Activated T-helper 2 cell treated with anti-CD3 and anti-CD28 coated beads, Interferon-gamma antibody, Interleukin-2, Interleukin-4, amounts not matched to agents 10 μg/mL and 5 μg/mL and 100 μg/mL, durations not matched to agents 14 hours and 24 hours and 36 hours (primary cell): ENCODE data around the gene MED15. TPM values are rescaled to one million over a fixed set of nuclear protein-coding genes. Genes with fewer than 3 reads are reported as not detected.
"Not testable (repeated sequence)": the region's sequence is repeated elsewhere in the genome, so short reads cannot be mapped to it uniquely, and the experiment has no call there.

Experiments used
- DNase-seq: peaks from one replicate; pipeline ENCODE4 v3.0.0; 2021; ENCODE audit warnings: low spot score
- H3K27ac Mint-ChIP-seq: one replicate; pipeline ENCODE4 v1.8.0; 2021; ENCODE audit warnings: mixed read lengths
- H3K27me3 Mint-ChIP-seq: one replicate; pipeline ENCODE4 v1.8.0; 2021; ENCODE audit warnings: low read depth, mixed read lengths
- H3K36me3 Mint-ChIP-seq: one replicate; pipeline ENCODE4 v1.8.0; 2021; ENCODE audit warnings: low read depth, mixed read lengths
- H3K4me1 Mint-ChIP-seq: one replicate; pipeline ENCODE4 v1.8.0; 2021; ENCODE audit warnings: low read depth, mixed read lengths
- H3K4me3 Mint-ChIP-seq: one replicate; pipeline ENCODE4 v1.8.0; 2021; ENCODE audit warnings: low read depth, mild to moderate bottlenecking, moderate library complexity, mixed read lengths
- H3K9me3 Mint-ChIP-seq: one replicate; pipeline ENCODE4 v1.8.0; 2021; ENCODE audit warnings: mixed read lengths
- intact Hi-C: fragments of 100-400 bp; cut with micrococcal nuclease; formaldehyde crosslinking; loops from one replicate; pipeline ENCODE4 v1.15.1; 2023
- total RNA-seq: library from RNA; stranded (reverse); gene quantifications from 2 replicates; pipeline ENCODE4 v1.2.3, GENCODE V29; 2022

MED15 gene
- total RNA-seq, 1 donor from 2014 or later, result 123 TPM

- Mint-ChIP-seq H3K4me3 (no peak overlapping the region), H3K9me3 (no peaks in the 10 kb centered on the region), H3K4me1 (peaks cover 37% of the 10 kb centered on the region), H3K27ac (peak overlapping the region; percentile 45), H3K36me3 (peaks cover 49% of the 10 kb centered on the region), H3K27me3 (no peaks in the 10 kb centered on the region)
- intact Hi-C loops, result no loop called here
- DNase-seq, result no peak
These were observed 17.0 kb upstream of the MED15 start for GRCh38 chr22:20490183-20490940.

- Mint-ChIP-seq H3K36me3 (peaks cover 49% of the 10 kb centered on the region), H3K4me3 (no peak overlapping the region), H3K27ac (no peak overlapping the region), H3K4me1 (peaks cover 37% of the 10 kb centered on the region), H3K9me3 (no peaks in the 10 kb centered on the region), H3K27me3 (no peaks in the 10 kb centered on the region)
- intact Hi-C loops, result no loop called here
- DNase-seq, result no peak
These were observed 16.5 kb upstream of the MED15 start for GRCh38 chr22:20490941-20491307.

GRCh38 chr22:20491346-20491745, 16.1 kb upstream of the MED15 start:
- H3K27ac Mint-ChIP-seq, result no peak overlapping the region
- no peaks in the 10 kb centered on the region for H3K9me3 Mint-ChIP-seq
- intact Hi-C loops, result no loop called here
- H3K4me3 Mint-ChIP-seq, result no peak overlapping the region
- H3K36me3 Mint-ChIP-seq, result peaks cover 46% of the 10 kb centered on the region
- no peak for DNase-seq
- peaks cover 35% of the 10 kb centered on the region for H3K4me1 Mint-ChIP-seq
- no peaks in the 10 kb centered on the region for H3K27me3 Mint-ChIP-seq

GRCh38 chr22:20494978-20495860, 12.2 kb upstream of the MED15 start, which contains the start of gene KLHL22:
KLHL22 (minus strand) TSS chr22:20495795; CDS start chr22:20489211, 6,584 bp downstream.
- intact Hi-C loops, result loop anchor here (1.0 to 5.0 kb wide), 2 partner anchors 20 to 33 kb away; no protein-coding TSS in a partner anchor

GRCh38 chr22:20495861-20496681, 11.3 kb upstream of the MED15 start:
- H3K4me3 Mint-ChIP-seq, result peak overlapping the region; percentile 88
- no peaks in the 10 kb centered on the region for H3K27me3 Mint-ChIP-seq
- H3K9me3 Mint-ChIP-seq, result no peaks in the 10 kb centered on the region
- H3K36me3 Mint-ChIP-seq, result peaks cover 14% of the 10 kb centered on the region
- intact Hi-C loops, result loop anchor here (1.0 to 5.0 kb wide), 3 partner anchors 11 to 77 kb away; partner anchors contain the start of gene MED15
- H3K4me1 Mint-ChIP-seq, result peaks cover 19% of the 10 kb centered on the region
- peak overlapping the region; percentile 88 for H3K27ac Mint-ChIP-seq
- DNase-seq, result peak; percentile 93

More at GRCh38 chr22:20494978-20495860, 12.2 kb upstream of the MED15 start, which contains the start of gene KLHL22:
- H3K4me3 Mint-ChIP-seq, result peak within 1 kb of the TSS; percentile 88
- peak within 1 kb of the TSS; percentile 88 for H3K27ac Mint-ChIP-seq
- peak; percentile 16 for DNase-seq
- H3K36me3 Mint-ChIP-seq, result peaks cover 16% of the 10 kb centered on the region
- H3K4me1 Mint-ChIP-seq, result peaks cover 25% of the 10 kb centered on the region
- H3K9me3 Mint-ChIP-seq, result no peaks in the 10 kb centered on the region
- H3K27me3 Mint-ChIP-seq, result no peaks in the 10 kb centered on the region

- no peak for DNase-seq
- Mint-ChIP-seq H3K27me3 (no peaks in the 10 kb centered on the region), H3K27ac (no peak overlapping the region), H3K36me3 (peaks cover 7% of the 10 kb centered on the region), H3K4me1 (peaks cover 11% of the 10 kb centered on the region), H3K9me3 (no peaks in the 10 kb centered on the region), H3K4me3 (no peak overlapping the region)
- intact Hi-C loops, result loop anchor here (2.0 to 5.0 kb wide), 2 partner anchors 35 to 79 kb away; no protein-coding TSS in a partner anchor
These were observed 10.0 kb upstream of the MED15 start for GRCh38 chr22:20497426-20497825.

GRCh38 chr22:20498913-20499312, 8.5 kb upstream of the MED15 start:
- no peaks in the 10 kb centered on the region for H3K9me3 Mint-ChIP-seq
- intact Hi-C loops, result loop anchor here (5.0 kb wide), 1 partner anchor 37 kb away; no protein-coding TSS in a partner anchor
- peaks cover 4% of the 10 kb centered on the region for H3K36me3 Mint-ChIP-seq
- peaks cover 10% of the 10 kb centered on the region for H3K4me1 Mint-ChIP-seq
- no peaks in the 10 kb centered on the region for H3K27me3 Mint-ChIP-seq
- no peak for DNase-seq
- H3K27ac Mint-ChIP-seq, result no peak overlapping the region
- no peak overlapping the region for H3K4me3 Mint-ChIP-seq

GRCh38 chr22:20499769-20500168, 7.6 kb upstream of the MED15 start:
- H3K9me3 Mint-ChIP-seq, result no peaks in the 10 kb centered on the region
- intact Hi-C loops, result loop anchor here (5.0 kb wide), 1 partner anchor 37 kb away; no protein-coding TSS in a partner anchor
- H3K4me3 Mint-ChIP-seq, result no peak overlapping the region
- H3K27ac Mint-ChIP-seq, result no peak overlapping the region
- no peaks in the 10 kb centered on the region for H3K27me3 Mint-ChIP-seq
- H3K4me1 Mint-ChIP-seq, result peaks cover 3% of the 10 kb centered on the region
- H3K36me3 Mint-ChIP-seq, result no peaks in the 10 kb centered on the region
- DNase-seq, result no peak

GRCh38 chr22:20503816-20504215, 3.6 kb upstream of the MED15 start:
- no peak for DNase-seq
- Mint-ChIP-seq H3K4me3 (no peak overlapping the region), H3K27me3 (no peaks in the 10 kb centered on the region), H3K27ac (no peak overlapping the region), H3K36me3 (peaks cover 10% of the 10 kb centered on the region), H3K9me3 (no peaks in the 10 kb centered on the region), H3K4me1 (peaks cover 18% of the 10 kb centered on the region)
- intact Hi-C loops, result no loop called here

- intact Hi-C loops, DNase-seq, H3K27ac Mint-ChIP-seq, H3K4me3 Mint-ChIP-seq, H3K27me3 Mint-ChIP-seq, H3K9me3 Mint-ChIP-seq: not testable (repeated sequence)
- Mint-ChIP-seq H3K4me1 (peaks cover 24% of the 10 kb centered on the region), H3K36me3 (peaks cover 16% of the 10 kb centered on the region)
These were observed 3.0 kb upstream of the MED15 start for GRCh38 chr22:20504293-20504922.

- H3K4me1 Mint-ChIP-seq, result peaks cover 44% of the 10 kb centered on the region
- no peaks in the 10 kb centered on the region for H3K27me3 Mint-ChIP-seq
- peak overlapping the region; percentile 96 for H3K4me3 Mint-ChIP-seq
These were observed 712 bp upstream of the MED15 start for GRCh38 chr22:20506543-20507252.

More at GRCh38 chr22:20506543-20507252, 712 bp upstream of the MED15 start:
- H3K36me3 Mint-ChIP-seq, result peaks cover 27% of the 10 kb centered on the region
- no peak for DNase-seq
- H3K9me3 Mint-ChIP-seq, result no peaks in the 10 kb centered on the region
- peak overlapping the region; percentile 91 for H3K27ac Mint-ChIP-seq
- intact Hi-C loops, result loop anchor here (1.0 kb wide), 1 partner anchor 10 kb away; no protein-coding TSS in a partner anchor
